Kidney epithelial cell (primary cell): ENCODE data around the gene LRRC4. TPM values are rescaled to one million over a fixed set of nuclear protein-coding genes. Genes with fewer than 3 reads are reported as not detected.

Source experiments
- DNase-seq: peaks from one replicate; pipeline ENCODE4 v3.0.0-alpha.2; 2010; ENCODE audit warnings: low read depth
- H3K27me3 ChIP-seq: 2 replicates; pipeline ENCODE4 v1.6.0; 2011; ENCODE audit warnings: low read length; ENCODE audit not compliant: control insufficient read depth, insufficient read depth
- H3K36me3 ChIP-seq: 2 replicates; pipeline ENCODE4 v1.5.1; 2011; ENCODE audit warnings: low read length; ENCODE audit not compliant: control insufficient read depth, insufficient read depth
- H3K4me3 ChIP-seq: 2 replicates; pipeline ENCODE4 v1.5.1; 2011; ENCODE audit warnings: low read depth, mild to moderate bottlenecking, control low read depth, low read length
- total RNA-seq: library from RNA; depleted of rRNA; stranded (reverse); fragments of >200 nt; gene quantifications from 2 replicates; pipeline ENCODE4 v1.2.3, GENCODE V29; 2015
- TF ChIP-seq, protein P1 (sequence below): IDR thresholded peaks from 2 replicates; pipeline ENCODE4 v1.5.1; 2011; ENCODE audit warnings: mild to moderate bottlenecking, moderate library complexity, low read length, control low read depth, inconsistent platforms; ENCODE audit not compliant: insufficient read depth, poor library complexity, severe bottlenecking

The LRRC4 gene
- total RNA-seq, 1 donor from 2014 or later = 0.46 TPM

DNA sequence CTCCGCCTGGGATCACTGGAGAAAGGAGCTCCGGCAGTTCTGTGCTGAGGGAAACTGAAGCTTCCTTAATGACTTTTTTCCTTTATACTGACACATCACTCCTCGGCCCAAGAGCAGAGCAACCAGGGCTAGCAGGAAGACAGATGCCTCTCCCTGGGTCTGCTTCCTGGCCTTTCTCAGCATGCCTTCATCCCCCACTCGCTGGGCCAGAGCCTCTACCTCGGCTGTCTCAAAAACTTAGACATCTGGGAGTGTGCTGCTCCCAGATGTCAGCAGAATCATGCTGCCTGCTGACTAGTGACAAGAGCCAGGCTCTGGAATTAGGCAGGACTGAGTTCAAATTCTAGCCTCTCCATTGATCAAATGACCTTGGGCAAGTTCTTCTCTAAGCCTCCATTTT is 24.4 kb upstream of the LRRC4 start:
- Histone ChIP-seq H3K4me3 (no peak overlapping the region), H3K36me3 (no peaks in the 10 kb centered on the region), H3K27me3 (no peaks in the 10 kb centered on the region)
- TF ChIP-seq, protein P1, sequence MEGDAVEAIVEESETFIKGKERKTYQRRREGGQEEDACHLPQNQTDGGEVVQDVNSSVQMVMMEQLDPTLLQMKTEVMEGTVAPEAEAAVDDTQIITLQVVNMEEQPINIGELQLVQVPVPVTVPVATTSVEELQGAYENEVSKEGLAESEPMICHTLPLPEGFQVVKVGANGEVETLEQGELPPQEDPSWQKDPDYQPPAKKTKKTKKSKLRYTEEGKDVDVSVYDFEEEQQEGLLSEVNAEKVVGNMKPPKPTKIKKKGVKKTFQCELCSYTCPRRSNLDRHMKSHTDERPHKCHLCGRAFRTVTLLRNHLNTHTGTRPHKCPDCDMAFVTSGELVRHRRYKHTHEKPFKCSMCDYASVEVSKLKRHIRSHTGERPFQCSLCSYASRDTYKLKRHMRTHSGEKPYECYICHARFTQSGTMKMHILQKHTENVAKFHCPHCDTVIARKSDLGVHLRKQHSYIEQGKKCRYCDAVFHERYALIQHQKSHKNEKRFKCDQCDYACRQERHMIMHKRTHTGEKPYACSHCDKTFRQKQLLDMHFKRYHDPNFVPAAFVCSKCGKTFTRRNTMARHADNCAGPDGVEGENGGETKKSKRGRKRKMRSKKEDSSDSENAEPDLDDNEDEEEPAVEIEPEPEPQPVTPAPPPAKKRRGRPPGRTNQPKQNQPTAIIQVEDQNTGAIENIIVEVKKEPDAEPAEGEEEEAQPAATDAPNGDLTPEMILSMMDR = no peak
- DNase-seq = no peak

DNA sequence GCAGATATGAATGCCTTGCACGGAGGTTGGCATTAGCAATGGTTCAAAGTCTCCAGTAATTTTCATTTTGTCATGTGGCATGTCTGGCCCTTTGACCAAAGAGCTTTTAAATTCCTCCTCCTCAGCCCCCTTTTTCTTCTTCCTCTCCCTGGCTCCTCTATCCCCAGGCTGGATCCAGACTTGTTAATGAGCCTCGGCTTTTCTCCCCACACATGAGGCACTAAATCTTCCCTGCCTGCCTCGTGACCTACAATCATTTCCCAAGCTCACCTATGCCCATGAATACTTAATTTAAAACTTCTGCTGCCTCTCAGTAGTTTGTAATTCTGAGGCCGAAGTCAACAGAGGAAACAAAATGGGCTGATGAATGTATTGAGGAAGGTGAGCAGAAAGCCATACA is 23.3 kb upstream of the LRRC4 start:
- Histone ChIP-seq H3K36me3 (no peaks in the 10 kb centered on the region), H3K4me3 (no peak overlapping the region), H3K27me3 (no peaks in the 10 kb centered on the region)
- TF ChIP-seq, protein P1 = no peak
- no peak for DNase-seq

DNA sequence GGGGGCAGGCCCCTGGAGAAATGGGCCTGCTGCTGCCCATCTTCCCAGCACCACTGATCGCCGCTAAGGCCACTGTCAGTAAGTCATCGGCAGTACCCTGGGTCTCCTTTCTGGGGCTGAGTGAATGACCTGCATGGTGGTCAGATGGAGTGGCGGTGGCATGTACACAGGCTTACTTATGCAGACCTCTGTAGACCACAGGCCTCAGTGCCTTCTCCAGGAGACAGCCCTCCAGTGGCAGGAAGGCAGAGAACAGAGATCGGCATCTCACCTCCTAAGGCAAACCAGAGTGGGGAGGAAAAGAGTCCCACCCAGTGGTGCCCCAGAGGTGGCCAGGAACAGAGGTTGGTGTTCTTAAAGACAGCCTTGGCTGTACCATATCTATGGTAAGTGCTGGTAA is 22.8 kb upstream of the LRRC4 start:
- no peaks in the 10 kb centered on the region for H3K36me3 ChIP-seq
- H3K27me3 ChIP-seq = no peaks in the 10 kb centered on the region
- DNase-seq = no peak
- TF ChIP-seq, protein P1 = no peak
- no peak overlapping the region for H3K4me3 ChIP-seq

DNA sequence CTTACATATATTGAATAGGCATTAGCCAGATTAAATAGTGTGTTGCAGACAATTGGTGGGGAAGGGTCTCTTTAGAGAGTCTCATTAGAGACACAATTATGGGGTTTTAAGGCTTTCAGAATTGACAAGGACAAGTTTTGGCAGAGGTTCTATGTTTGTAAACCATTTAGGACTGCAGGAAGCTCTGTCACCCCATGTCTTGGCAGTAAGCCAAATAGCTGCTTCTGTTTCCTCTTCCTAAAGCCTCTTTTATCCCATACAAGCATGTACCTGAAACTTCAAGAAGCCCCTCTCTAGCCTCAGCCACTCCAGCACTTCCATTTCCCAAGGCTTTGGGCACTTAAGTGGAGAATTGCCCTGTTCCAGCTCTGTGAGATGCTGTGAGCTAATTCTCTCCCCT is 21.8 kb upstream of the LRRC4 start:
- Histone ChIP-seq H3K36me3 (no peaks in the 10 kb centered on the region), H3K27me3 (no peaks in the 10 kb centered on the region), H3K4me3 (no peak overlapping the region)
- no peak for DNase-seq
- TF ChIP-seq, protein P1 = no peak

DNA sequence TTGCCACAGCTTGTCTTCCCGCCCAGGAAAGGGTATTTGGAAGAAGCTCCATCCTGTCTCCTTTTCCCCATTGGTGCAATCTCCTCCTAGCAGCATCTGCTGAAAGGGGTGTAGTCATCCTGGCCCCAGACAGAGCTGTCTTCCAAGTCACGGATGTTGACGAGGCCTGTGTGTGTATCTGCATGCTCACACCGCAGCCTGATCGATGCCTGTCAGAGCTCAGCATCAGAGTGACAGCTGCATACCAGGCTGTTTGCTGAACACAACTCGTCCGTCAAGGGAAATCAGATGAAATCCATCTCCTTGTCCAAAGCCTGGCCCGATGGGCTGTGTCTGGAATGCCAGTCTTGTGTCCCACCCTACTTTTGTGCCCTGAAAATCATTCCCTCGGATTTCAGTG is 21.2 kb upstream of the LRRC4 start:
- Histone ChIP-seq H3K36me3 (no peaks in the 10 kb centered on the region), H3K27me3 (no peaks in the 10 kb centered on the region), H3K4me3 (no peak overlapping the region)
- TF ChIP-seq, protein P1 = no peak
- no peak for DNase-seq

DNA sequence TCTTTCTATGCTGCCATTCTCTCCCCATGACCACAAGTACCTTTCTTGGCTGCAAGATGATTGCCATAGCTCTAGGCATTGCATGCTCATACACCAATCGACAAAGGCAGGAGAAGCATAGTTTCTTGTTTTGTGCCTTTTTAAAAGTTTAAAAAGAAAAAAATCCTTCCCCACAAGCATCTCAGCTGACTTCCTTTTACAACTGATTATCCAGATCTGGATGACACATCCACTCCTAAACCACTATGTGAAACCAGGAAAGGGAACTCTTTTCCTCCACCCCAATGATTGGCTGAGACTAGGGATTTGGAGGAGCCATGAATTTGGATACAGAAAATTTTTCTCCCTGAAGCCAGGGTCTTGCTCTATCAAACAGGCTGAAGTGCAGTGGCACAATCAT is 14.5 kb upstream of the LRRC4 start:
- no peaks in the 10 kb centered on the region for H3K27me3 ChIP-seq
- no peak for DNase-seq
- TF ChIP-seq, protein P1 = no peak

More for the DNA sequence above, 14.5 kb upstream of the LRRC4 start:
- Histone ChIP-seq H3K36me3 (no peaks in the 10 kb centered on the region), H3K4me3 (no peak overlapping the region)
